ENCODE data around the gene JUND. TPM values are rescaled to one million over a fixed set of nuclear protein-coding genes. Genes with fewer than 3 reads are reported as not detected.

JUND gene
- polyA plus RNA-seq, 2 of the 4 experiments (the other 2 are of a cell fraction) = 65.1 to 68.9 TPM

- Histone ChIP-seq H3K4me3 (no peak overlapping the region), H3K27ac (no peak overlapping the region), H3K4me1 (peaks cover 14% of the 10 kb centered on the region), H3K9me3 (no peaks in the 10 kb centered on the region), H3K4me2 (no peak overlapping the region)
- TF ChIP-seq CBX8 (IDR thresholded peaks at IDR 0.05) (no peak), HEYL (CRISPR knock-in tag; IDR thresholded peaks at IDR 0.05) (no peak), ATOH8 (CRISPR knock-in tag; IDR thresholded peaks at IDR 0.05; ENCODE audit: low read depth) (no peak), CBX2 (IDR thresholded peaks at IDR 0.05; ENCODE audit: borderline replicate concordance, low read depth) (no peak)
- FAIRE-seq = no peak
- no peak for ATAC-seq
- WGBS (ENCODE audit: missing lambda C conversion rate) = 96% methylated on average over 9 of the region's 9 CpGs
- no peak for DNase-seq (ENCODE audit: low read depth in 1 of 2, low spot score in 1 of 2)
- ChIA-PET POLR2A (interaction anchor here (4.1 kb wide), 1 partner anchor 51 kb away, joined by 95 read pairs; the partner anchor contains the start of gene JUND), CTCF (interaction anchor here (0.8 to 7.6 kb wide), 5 partner anchors 8 to 80 kb away, joined by 3 to 158 read pairs (median 17); partner anchors contain the start of genes IQCN and JUND)
Observed at GRCh38 chr19:18330868-18331267, 49.4 kb upstream of the JUND start.

GRCh38 chr19:18329035-18329376 is 47.6 kb upstream of the JUND start:
- TF ChIP-seq HOXB5 (CRISPR knock-in tag; IDR thresholded peaks at IDR 0.05) (no peak), MAFK (IDR thresholded peaks at IDR 0.05; ENCODE audit: partially characterized antibody) (no peak), RCOR1 (IDR thresholded peaks at IDR 0.05; ENCODE audit: low read depth, low read length) (no peak), FOSB (CRISPR knock-in tag; IDR thresholded peaks at IDR 0.05) (no peak), CBX2 (IDR thresholded peaks at IDR 0.05; ENCODE audit: borderline replicate concordance, low read depth) (no peak), EP300 (IDR thresholded peaks at IDR 0.05) (no peak), RAD21 (conservative IDR thresholded peaks at IDR 0.05 in 1 of 2, IDR thresholded peaks at IDR 0.05 in 1 of 2) (no peak), HOXB13 (CRISPR knock-in tag; IDR thresholded peaks at IDR 0.05; ENCODE audit: low read depth) (no peak), KDM5A (IDR thresholded peaks at IDR 0.05) (no peak), MAX (IDR thresholded peaks at IDR 0.05) (no peak), RARB (CRISPR knock-in tag; IDR thresholded peaks at IDR 0.05) (no peak), JUN (IDR thresholded peaks at IDR 0.05) (no peak), PHF8 (IDR thresholded peaks at IDR 0.05; ENCODE audit: borderline replicate concordance, low read depth) (no peak), REST (IDR thresholded peaks at IDR 0.05) (no peak)
- H3K4me3 ChIP-seq = peak overlapping the region; percentile 30
- peaks cover 22% of the 10 kb centered on the region for H3K4me1 ChIP-seq
- CTCF ChIA-PET = interaction anchor here (0.6 to 7.6 kb wide), 28 partner anchors 9 to 216 kb away, joined by 3 to 158 read pairs (median 5); partner anchors contain the start of genes IQCN, JUND and SSBP4
- 90% methylated on average over 6 of the region's 6 CpGs for WGBS (ENCODE audit: missing lambda C conversion rate)
- POLR2A ChIA-PET = interaction anchor here (0.8 to 4.1 kb wide), 7 partner anchors 11 to 125 kb away, joined by 3 to 95 read pairs (median 6); partner anchors contain the start of genes GDF15, JUND, PGPEP1 and RAB3A
- H3K9me3 ChIP-seq = no peaks in the 10 kb centered on the region
- peak overlapping the region; percentile 67 to 83 for H3K27ac ChIP-seq
- peak in 1 of 2 experiments; percentile 26; a peak in 4 of 6 replicates for ATAC-seq
- FAIRE-seq = no peak
- no peak for DNase-seq (ENCODE audit: low read depth in 1 of 2, low spot score in 1 of 2)
- H3K4me2 ChIP-seq = peak overlapping the region; percentile 75

Data from A549 (cell line).